ENCODE data around the gene GH1. TPM values are rescaled to one million over a fixed set of nuclear protein-coding genes. Genes with fewer than 3 reads are reported as not detected.
A peak's percentile ranks its signal among the peaks of the same experiment; 100 is the strongest.
"Not testable (repeated sequence)": the region's sequence is repeated elsewhere in the genome, so short reads cannot be mapped to it uniquely, and the experiment has no call there.

Gene GH1
- total RNA-seq, 1 donor from 2014 or later, result not detected

DNA sequence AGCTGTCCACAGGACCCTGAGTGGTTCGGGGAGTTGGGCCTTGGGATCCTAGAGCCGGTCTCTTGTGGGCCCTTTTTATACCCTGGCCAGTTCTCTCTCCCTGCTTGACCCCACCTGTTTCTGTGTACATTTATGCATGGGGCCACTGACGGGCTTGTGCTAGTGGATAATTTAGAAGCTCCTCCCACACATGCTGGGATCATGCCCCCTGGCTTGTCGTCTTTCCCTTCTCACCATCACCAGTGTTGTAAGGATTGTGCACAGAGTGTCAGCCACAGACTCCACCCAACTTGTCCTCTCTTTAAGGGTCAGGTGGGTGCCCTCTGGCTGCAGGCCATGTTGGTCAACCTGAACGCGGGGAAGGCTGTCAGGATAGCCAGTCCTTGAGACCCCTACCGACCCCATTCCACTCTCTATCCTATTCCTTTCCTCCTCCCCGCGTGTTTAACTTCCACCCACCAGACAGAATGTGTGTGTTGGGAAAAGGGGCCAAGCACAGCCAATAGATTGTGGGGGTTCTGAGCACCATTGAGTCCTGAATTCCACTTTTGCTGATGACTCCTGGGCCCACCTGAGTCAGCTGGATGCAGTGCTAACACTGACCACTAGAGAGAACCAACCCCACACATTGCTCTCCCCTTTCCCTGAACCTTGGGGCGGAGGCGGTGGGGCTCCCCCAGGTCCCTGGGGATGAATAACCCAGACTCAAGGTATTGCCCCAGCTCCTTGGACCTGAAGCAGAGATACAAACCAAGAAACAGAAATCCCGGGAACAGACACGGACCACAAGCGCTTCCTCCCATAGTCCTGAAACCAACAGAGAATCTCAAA is 21.9 kb downstream of the GH1 start, which contains the start of gene CSH1:
TSS of gene CSH1 (minus strand) at position 51 of the 831 bp plus-strand sequence. CDS start 63 bp downstream, outside the sequence.
- H3K9me3 ChIP-seq; intact Hi-C loops (cut with DNase I); H3K4me1 ChIP-seq; DNase-seq (ENCODE audit: extremely low spot score in 2 of 2); H3K27ac ChIP-seq; H3K4me3 ChIP-seq; H3K27me3 ChIP-seq; H3K36me3 ChIP-seq: not testable (repeated sequence)

DNA sequence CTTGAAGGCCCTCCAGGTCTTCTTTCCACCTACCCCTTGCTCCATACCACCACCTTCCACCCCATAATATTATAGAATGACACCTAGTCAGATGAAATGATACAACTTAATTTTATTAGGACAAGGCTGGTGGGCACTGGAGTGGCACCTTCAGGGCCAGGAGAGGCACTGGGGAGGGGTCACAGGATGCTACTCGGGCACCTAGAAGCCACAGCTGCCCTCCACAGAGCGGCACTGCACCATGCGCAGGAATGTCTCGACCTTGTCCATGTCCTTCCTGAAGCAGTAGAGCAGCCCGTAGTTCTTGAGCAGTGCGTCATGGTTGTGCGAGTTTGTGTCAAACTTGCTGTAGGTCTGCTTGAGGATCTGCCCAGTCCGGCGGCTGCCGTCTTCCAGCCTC is 23.8 kb downstream of the GH1 start:
- H3K4me1 ChIP-seq; H3K36me3 ChIP-seq; H3K27me3 ChIP-seq; H3K27ac ChIP-seq; DNase-seq (ENCODE audit: extremely low spot score in 2 of 2); H3K9me3 ChIP-seq; H3K4me3 ChIP-seq; intact Hi-C loops (cut with DNase I): not testable (repeated sequence)

DNA sequence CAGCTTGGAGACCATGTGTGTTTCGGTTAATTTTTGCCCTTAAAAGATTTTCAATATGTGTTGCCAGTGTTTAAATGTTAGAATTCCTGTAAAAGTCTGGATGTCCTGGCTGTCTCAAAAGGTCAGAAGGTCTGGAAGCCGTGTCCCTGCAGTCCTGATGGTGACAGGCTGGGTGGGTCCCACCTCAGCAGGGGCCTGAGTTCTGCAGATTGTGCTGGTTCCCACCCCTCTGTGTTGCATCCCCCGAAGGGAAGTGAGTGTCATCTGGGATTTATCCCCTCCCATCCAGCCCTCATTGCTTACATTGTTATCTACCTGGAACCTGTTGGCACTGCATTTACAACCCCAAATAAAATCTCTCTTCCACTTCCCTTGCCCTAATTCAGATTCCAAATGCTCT is 24.6 kb downstream of the GH1 start:
- H3K4me1 ChIP-seq; DNase-seq (ENCODE audit: extremely low spot score in 2 of 2); H3K36me3 ChIP-seq; H3K4me3 ChIP-seq; H3K9me3 ChIP-seq; H3K27me3 ChIP-seq; H3K27ac ChIP-seq; intact Hi-C loops (cut with DNase I): not testable (repeated sequence)

DNA sequence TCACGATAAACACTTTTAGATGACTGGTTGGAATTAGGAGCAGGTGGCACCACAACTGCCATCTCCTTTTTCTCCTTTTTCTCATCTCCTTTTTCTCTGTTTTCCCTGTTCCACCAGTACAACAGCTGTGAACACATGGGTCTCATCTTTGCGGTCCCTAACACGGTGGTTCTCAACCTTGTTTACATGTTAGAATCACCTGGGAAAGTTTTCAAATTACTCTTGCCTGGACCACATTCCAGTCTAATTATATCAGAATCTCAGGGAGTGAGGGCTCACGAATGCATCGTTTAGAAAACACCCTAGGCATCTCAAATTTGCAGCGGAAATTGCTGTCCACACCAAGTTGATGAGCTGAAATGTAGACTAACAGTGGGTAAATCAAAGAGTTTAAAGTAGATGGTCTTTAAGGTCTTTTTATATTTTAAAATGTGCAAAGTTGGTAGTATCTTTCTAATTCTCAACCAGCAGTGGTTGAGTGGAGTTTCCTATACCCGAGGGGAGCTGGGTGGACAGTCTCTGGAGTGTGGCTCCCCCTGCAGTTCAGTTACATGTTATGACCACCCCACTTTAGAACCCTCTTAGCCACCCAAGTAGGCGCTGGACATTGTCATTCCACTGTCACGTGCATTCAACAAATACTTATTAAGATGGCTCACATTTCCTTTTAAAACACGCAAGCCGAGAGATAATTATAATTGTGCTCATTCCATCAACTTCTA is 26.2 kb downstream of the GH1 start:
- DNase-seq (ENCODE audit: extremely low spot score in 2 of 2); H3K4me3 ChIP-seq; H3K4me1 ChIP-seq; H3K27me3 ChIP-seq; H3K9me3 ChIP-seq; H3K36me3 ChIP-seq; intact Hi-C loops (cut with DNase I); H3K27ac ChIP-seq: not testable (repeated sequence)

DNA sequence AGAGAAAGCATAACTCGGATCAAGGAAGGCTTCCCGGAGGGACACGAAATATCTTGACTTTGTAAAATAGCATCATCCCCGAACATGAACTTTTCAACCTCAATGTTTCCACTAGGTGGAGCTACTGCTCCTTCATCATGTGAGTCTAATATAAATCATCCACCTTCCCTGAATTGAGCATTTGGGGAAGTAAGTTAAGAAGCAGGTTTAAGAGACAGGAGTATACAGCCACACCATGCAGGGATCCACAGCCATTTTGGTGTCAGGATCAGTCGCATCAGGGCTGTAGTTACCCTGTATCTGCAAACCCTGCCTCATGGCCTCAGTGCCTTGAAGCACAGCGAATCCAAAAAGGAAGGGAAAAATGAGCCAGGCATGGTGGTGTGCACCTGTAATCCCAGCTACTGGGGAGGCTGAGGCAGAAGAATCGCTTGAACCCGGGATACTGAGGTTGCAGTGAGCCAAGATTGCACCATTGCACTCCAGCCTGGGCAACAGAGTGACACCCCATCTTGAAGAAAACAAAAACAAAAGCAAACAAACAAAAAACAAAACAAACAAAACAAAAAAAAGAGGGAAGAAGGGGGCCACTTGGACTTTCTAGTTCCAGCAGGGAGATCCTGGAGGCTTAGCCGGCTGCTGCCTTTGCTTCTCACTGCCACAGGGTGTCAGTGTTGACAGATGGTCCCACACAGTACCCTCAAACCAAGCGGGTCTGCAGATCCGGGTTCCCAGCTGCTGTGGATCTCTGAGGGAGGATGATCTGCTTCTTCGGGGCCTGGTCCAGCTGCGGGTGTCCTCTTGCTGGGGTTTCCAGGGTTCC is 29.4 kb downstream of the GH1 start:
- TF ChIP-seq, protein P1, sequence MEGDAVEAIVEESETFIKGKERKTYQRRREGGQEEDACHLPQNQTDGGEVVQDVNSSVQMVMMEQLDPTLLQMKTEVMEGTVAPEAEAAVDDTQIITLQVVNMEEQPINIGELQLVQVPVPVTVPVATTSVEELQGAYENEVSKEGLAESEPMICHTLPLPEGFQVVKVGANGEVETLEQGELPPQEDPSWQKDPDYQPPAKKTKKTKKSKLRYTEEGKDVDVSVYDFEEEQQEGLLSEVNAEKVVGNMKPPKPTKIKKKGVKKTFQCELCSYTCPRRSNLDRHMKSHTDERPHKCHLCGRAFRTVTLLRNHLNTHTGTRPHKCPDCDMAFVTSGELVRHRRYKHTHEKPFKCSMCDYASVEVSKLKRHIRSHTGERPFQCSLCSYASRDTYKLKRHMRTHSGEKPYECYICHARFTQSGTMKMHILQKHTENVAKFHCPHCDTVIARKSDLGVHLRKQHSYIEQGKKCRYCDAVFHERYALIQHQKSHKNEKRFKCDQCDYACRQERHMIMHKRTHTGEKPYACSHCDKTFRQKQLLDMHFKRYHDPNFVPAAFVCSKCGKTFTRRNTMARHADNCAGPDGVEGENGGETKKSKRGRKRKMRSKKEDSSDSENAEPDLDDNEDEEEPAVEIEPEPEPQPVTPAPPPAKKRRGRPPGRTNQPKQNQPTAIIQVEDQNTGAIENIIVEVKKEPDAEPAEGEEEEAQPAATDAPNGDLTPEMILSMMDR (IDR thresholded peaks at IDR 0.05), result peak in 1 of 3 experiments; percentile 16
- H3K9me3 ChIP-seq; H3K4me3 ChIP-seq; intact Hi-C loops (cut with DNase I); H3K36me3 ChIP-seq; H3K27me3 ChIP-seq; H3K4me1 ChIP-seq; DNase-seq (ENCODE audit: extremely low spot score in 2 of 2); H3K27ac ChIP-seq: not testable (repeated sequence)

DNA sequence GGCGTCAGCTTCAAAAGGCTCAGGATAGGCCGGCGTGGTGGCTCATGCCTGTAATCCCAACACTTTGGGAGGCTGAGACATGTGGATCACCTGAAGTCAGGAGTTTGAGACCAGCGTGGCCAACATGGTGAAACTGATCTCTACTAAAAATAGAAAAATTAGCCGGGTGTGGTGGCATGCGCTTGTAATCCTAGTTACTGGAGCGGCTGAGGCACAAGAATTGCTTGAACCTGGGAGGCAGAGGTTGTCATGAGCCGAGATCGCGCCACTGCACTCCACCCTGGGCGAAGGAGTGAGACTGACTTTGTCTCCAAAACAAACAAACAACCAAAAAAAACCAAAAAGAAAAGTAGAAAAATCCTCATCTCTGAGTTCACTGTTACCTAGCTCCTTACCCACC is 33.5 kb downstream of the GH1 start:
- H3K4me3 ChIP-seq; H3K27ac ChIP-seq; H3K4me1 ChIP-seq; H3K27me3 ChIP-seq; H3K36me3 ChIP-seq; H3K9me3 ChIP-seq; intact Hi-C loops (cut with DNase I); DNase-seq (ENCODE audit: extremely low spot score in 2 of 2): not testable (repeated sequence)

DNA sequence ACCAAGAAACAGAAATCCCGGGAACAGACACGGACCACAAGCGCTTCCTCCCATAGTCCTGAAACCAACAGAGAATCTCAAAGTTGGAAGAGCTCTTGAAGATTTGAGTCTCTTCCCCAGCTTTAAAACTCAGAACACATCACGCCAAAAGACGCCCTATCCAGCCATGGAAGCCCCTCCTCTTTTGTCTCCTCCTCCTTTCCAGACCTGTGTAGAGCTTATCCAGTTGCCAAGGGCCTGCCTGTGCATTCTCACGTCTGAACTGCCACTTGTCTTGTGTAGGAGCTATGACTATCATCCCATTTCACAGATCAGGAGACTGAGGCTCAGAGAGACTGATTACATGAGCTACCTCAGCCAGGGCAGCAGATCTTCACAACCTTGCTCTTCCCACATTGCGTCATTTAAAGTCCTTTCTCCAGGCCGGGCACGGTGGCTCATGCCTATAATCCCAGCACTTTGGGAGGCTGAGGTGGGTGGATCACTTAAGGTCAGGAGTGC is 36.0 kb downstream of the GH1 start:
- intact Hi-C loops (cut with DNase I); H3K27me3 ChIP-seq; H3K36me3 ChIP-seq; H3K4me3 ChIP-seq; H3K4me1 ChIP-seq; DNase-seq (ENCODE audit: extremely low spot score in 2 of 2); H3K9me3 ChIP-seq; H3K27ac ChIP-seq: not testable (repeated sequence)

DNA sequence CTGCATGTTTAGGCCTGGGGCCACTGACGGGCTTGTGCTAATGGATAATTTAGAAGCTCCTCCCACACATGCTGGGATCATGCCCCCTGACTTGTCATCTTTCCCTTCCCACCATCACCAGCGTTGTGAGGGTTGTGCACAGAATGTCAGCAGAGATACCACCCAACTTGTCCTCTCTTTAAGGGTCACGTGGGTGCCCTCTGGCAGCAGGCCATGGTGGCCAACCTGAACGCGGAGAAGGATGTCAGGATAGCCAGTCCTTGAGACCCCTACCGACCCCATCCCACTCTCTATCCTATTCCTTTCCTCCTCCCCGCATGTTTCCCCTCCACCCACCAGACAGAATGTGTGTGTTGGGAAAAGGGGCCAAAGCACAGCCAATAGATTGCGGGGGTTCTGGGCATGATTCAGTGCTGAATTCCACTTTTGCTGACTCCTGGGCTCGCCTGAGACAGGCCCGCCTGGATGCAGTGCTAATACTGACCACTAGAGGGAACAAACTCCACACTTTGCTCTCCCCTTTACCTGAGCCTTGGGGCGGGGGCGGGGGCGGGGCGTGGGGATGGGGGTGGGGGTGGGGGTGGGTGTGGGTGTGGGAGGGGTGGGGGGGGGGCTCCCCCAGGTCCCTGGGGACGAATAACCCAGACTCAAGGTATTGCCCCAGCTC is 36.6 kb downstream of the GH1 start, which contains the start of gene GH2:
TSS of gene GH2 (minus strand) at position 10 of the 667 bp plus-strand sequence. CDS start 143 bp downstream, outside the sequence.
- no peak for DNase-seq (ENCODE audit: extremely low spot score in 2 of 2)
- no peak within 1 kb of the TSS for H3K27ac ChIP-seq
- H3K4me3 ChIP-seq, result no peak within 1 kb of the TSS
- H3K9me3 ChIP-seq, result no peaks in the 10 kb centered on the region
- H3K27me3 ChIP-seq, result no peaks in the 10 kb centered on the region
- no peaks in the 10 kb centered on the region for H3K4me1 ChIP-seq
- TF ChIP-seq, protein P1 (IDR thresholded peaks at IDR 0.05), result peak in 2 of 3 experiments; percentile 12 to 21
- TF ChIP-seq POLR2A (IDR thresholded peaks at IDR 0.05) (no peak), POLR2AphosphoS5 (IDR thresholded peaks at IDR 0.05; ENCODE audit: insufficient read depth in 1 of 2, low read depth in 1 of 2) (no peak)
- intact Hi-C loops (cut with DNase I), result no loop called here
- no peaks in the 10 kb centered on the region for H3K36me3 ChIP-seq

DNA sequence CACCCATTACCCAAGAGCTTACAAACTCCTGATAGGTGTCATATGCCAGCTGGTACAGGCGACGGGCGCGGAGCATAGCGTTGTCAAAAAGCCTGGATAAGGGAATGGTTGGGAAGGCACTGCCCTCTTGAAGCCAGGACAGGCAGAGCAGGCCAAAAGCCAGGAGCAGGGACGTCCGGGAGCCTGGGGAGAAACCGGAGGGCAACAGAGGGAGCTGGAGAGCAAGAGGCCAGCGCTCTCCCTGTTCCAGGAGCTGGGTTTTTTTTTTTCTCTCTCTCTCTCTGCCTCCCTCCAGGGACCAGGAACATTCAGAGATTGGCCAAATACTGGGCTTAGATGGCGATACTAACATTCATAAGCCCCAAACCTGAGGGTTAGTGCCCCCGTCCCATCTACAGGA is 37.3 kb downstream of the GH1 start:
- H3K36me3 ChIP-seq; intact Hi-C loops (cut with DNase I); H3K27ac ChIP-seq; H3K9me3 ChIP-seq; H3K27me3 ChIP-seq; H3K4me3 ChIP-seq; H3K4me1 ChIP-seq; DNase-seq (ENCODE audit: extremely low spot score in 2 of 2): not testable (repeated sequence)

Data from vagina (tissue), 2 donors.